Measurements from ENCODE around the gene INSR.

DNA sequence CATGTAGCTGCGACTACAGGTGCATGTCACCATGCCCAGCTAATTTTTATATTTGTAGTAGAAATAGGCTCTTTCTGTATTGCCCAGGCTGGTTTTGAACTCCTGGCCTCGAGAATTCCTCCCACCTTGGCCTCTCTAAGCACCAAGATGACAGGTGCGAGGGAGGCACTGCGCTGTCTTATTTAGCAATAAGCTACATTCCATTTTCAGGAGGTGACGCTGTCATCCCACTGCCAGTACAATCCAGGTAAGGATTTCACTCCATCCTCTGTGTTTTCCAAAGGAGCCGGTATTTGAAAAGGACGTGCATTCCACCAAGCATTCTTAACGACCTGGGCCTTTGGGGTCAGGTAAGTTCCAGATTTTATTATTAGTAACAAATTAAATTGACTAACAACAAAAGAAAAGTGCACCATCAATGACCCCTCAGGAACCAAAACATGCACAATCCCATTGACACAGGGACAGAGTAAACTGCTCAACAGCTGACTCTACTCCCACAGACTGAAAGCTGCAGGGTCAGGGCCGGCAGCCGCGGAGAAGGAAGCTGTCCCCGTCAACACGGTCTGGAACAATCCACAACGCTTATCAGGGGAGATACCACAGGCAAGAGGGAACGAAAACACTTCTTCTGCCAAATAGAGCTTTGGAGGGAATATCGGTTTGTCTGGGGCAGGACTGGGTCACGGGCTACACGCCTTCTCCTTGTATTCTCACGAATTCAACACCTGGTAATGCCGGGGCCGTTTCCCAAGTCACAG lies 82.8 kb downstream of the INSR start:
- TF ChIP-seq ZNF202 (tag by site-specific recombination; IDR thresholded peaks at IDR 0.05; ENCODE audit: borderline replicate concordance) (no peak), ZNF24 (tag by site-specific recombination; IDR thresholded peaks at IDR 0.05) (no peak), ZNF274 (IDR thresholded peaks at IDR 0.05; ENCODE audit: low read length) (no peak), ZNF274 (tag by site-specific recombination; IDR thresholded peaks at IDR 0.05; ENCODE audit: borderline replicate concordance) (no peak), MYNN (tag by site-specific recombination; IDR thresholded peaks at IDR 0.05; ENCODE audit: borderline replicate concordance) (no peak), ATF2 (tag by site-specific recombination; IDR thresholded peaks at IDR 0.05; ENCODE audit: low read depth) (no peak), PRDM1 (tag by site-specific recombination; IDR thresholded peaks at IDR 0.05) (no peak), ZNF596 (tag by site-specific recombination; IDR thresholded peaks at IDR 0.05) (no peak), ZNF544 (tag by site-specific recombination; IDR thresholded peaks at IDR 0.05) (no peak), GLI2 (tag by site-specific recombination; IDR thresholded peaks at IDR 0.05; ENCODE audit: borderline replicate concordance, low read depth) (no peak)
- TF ChIP-seq, protein P1, sequence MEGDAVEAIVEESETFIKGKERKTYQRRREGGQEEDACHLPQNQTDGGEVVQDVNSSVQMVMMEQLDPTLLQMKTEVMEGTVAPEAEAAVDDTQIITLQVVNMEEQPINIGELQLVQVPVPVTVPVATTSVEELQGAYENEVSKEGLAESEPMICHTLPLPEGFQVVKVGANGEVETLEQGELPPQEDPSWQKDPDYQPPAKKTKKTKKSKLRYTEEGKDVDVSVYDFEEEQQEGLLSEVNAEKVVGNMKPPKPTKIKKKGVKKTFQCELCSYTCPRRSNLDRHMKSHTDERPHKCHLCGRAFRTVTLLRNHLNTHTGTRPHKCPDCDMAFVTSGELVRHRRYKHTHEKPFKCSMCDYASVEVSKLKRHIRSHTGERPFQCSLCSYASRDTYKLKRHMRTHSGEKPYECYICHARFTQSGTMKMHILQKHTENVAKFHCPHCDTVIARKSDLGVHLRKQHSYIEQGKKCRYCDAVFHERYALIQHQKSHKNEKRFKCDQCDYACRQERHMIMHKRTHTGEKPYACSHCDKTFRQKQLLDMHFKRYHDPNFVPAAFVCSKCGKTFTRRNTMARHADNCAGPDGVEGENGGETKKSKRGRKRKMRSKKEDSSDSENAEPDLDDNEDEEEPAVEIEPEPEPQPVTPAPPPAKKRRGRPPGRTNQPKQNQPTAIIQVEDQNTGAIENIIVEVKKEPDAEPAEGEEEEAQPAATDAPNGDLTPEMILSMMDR (tag by site-specific recombination; IDR thresholded peaks at IDR 0.05): no peak
